GM12892 (cell line): ENCODE results near the gene OPCML.

ENCODE experiments used
- POLR2A ChIP-seq: IDR thresholded peaks from 2 replicates; pipeline ENCODE4 v1.6.1; 2011; ENCODE audit warnings: low read depth, low read length, control low read depth
- TAF1 ChIP-seq: IDR thresholded peaks from 2 replicates; pipeline ENCODE4 v1.6.1; 2011; ENCODE audit warnings: low read depth, mild to moderate bottlenecking, control low read depth, low read length, borderline replicate concordance

- no peak for TF ChIP-seq POLR2A
- TF ChIP-seq TAF1, result no peak
These were observed 484.6 kb downstream of the OPCML start for GRCh38 chr11:133047771-133048115.
